ENCODE data around the gene EAF2. TPM values are rescaled to one million over a fixed set of nuclear protein-coding genes. Genes with fewer than 3 reads are reported as not detected.

EAF2 gene
- 11.3 TPM for total RNA-seq

GRCh38 chr3:121834671-121835464 lies at the start of gene EAF2, which contains the start of gene IQCB1:
TSS of gene EAF2 (plus strand) at chr3:121835209. CDS start at chr3:121835286, 77 bp downstream.
TSS of gene IQCB1 (minus strand) at chr3:121835060. CDS start at chr3:121828960, 6,100 bp downstream.

DNA sequence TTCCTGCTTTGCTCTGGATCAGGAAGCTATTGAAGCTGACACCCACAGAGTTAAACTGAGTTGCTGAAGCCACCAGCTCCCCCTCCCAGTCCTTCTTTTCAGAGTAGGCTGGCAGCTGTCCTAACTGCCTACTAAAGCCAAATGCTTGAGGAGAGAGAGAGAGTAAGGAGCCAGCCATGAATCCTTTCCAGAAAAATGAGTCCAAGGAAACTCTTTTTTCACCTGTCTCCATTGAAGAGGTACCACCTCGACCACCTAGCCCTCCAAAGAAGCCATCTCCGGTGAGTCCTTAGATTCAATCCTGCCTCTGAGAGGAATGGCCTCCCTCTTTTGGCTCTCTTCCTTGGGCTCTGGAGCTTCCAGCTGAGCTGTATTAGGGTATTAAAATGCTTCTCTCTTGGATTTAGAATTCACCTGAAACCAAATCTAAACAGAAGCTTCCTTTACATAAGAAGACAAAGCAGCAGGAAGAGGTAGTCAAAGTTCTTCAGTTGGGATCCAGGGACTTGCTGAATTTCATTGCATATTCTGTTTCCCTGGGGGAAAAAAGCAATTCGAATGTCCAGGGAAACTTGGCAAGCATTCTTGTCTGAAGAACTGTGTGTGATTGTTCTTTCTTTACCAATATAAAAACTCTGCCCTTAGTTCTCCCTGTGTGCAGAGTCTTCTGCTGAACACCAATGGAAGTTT lies 59.4 kb downstream of the EAF2 start, which contains the start of gene SLC15A2:
TSS of gene SLC15A2 (plus strand) at position 101 of the 690 bp plus-strand sequence. CDS start at position 177, 76 bp downstream.

Other genes starting within 250 kb of the EAF2 start
- not detected for gene FBXO40, start 241.8 kb upstream of the EAF2 start, total RNA-seq
- gene HCLS1, start 174.3 kb upstream of the EAF2 start, total RNA-seq, result 4.6 TPM
- 40.8 TPM for gene GOLGB1, start 85.5 kb upstream of the EAF2 start, total RNA-seq
- 22.8 TPM for gene IQCB1, start 149 bp upstream of the EAF2 start, total RNA-seq
- 29.5 TPM for gene SLC15A2, start 59.2 kb downstream of the EAF2 start, total RNA-seq
- gene ILDR1, start 187.0 kb downstream of the EAF2 start, total RNA-seq, result not detected
- gene CD86, start 220.2 kb downstream of the EAF2 start, total RNA-seq, result 1.8 TPM

All from diencephalon (tissue), 1 donor.